IPS DF 6.9 (cell line): Measurements from ENCODE around the gene PLCG1.

ENCODE experiments used
- DNase-seq: peaks from one replicate; pipeline ENCODE4 v3.0.0-alpha.2; 2013; ENCODE audit warnings: low read depth, low spot score
- H3K27ac ChIP-seq: one replicate; pipeline ENCODE4 v1.5.1; 2013; ENCODE audit warnings: low read length, control low read depth
- H3K27me3 ChIP-seq: 2 replicates; pipeline ENCODE4 v1.6.1; 2013; ENCODE audit warnings: mild to moderate bottlenecking, low read length; ENCODE audit not compliant: control insufficient read depth, insufficient read depth
- H3K36me3 ChIP-seq: 2 replicates; pipeline ENCODE4 v1.6.1; 2013; ENCODE audit warnings: low read length; ENCODE audit not compliant: control insufficient read depth, insufficient read depth
- H3K4me1 ChIP-seq: 2 replicates; pipeline ENCODE4 v1.6.1; 2013; ENCODE audit warnings: low read length; ENCODE audit not compliant: control insufficient read depth, insufficient read depth
- H3K4me3 ChIP-seq: 2 replicates; pipeline ENCODE4 v1.5.1; 2013; ENCODE audit warnings: mild to moderate bottlenecking, low read length
- H3K9me3 ChIP-seq: 2 replicates; pipeline ENCODE4 v1.6.1; 2013; ENCODE audit warnings: low read length, inconsistent platforms; ENCODE audit not compliant: control insufficient read depth, insufficient read depth
- WGBS: extraction: QIAGEN DNeasy Blood & Tissue Kit; methylation state at CpG from one replicate; pipeline ENCODE4 v1.1.7; 2013; ENCODE audit warnings: mixed read lengths, missing lambda C conversion rate; ENCODE audit not compliant: insufficient read length, insufficient coverage; 5-methylcytosine and 5-hydroxymethylcytosine counted together

The PLCG1 gene

DNA sequence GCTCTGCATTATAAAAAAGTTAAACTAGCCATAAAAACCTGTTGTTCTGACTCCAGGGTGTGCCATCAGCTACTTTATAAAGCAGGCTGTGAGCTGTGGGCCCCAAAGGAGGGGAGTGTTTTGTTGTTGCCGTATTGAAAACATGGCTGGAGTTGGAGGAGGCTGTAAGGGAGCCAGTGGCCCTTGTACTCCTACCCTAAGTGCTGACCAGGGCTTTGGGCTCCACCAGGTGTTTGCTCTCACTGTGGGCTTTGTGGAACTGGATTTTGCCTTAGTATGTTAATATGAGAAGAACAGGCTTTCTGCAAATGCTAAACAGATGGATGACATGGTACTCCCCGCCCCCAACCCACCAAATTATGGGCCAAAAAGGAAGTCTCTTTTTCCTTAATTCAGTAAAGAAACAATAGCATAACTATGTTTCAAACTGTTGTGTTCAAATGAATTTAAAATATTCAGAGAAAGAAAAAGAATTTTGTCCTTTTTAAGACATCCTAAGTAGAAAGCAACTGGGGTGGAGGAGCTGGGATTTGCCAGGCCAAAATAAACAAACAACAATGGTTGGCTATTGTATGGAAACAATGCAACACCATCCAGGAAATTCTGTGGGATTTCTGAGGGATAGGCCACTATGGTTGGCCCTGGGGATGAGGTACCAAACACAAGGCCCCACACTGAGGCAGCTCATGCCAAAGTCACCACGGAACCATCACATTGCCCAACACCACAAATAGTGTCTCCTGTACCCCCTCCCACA, 63.3 kb downstream of the PLCG1 start:
- WGBS, result no CpG with 5 or more reads among the region's 3 CpGs
- no peaks in the 10 kb centered on the region; the same call in 1 of the 2 replicates for H3K9me3 ChIP-seq
- H3K4me1 ChIP-seq, result 0 out of 2 replicates have a peak, but pooled peaks cover 2% of the 10 kb centered on the region
- no peak overlapping the region for H3K4me3 ChIP-seq
- H3K27ac ChIP-seq, result no peak overlapping the region
- DNase-seq, result no peak
- no peaks in the 10 kb centered on the region for H3K36me3 ChIP-seq
- H3K27me3 ChIP-seq, result no peaks in the 10 kb centered on the region; the same call in 1 of the 2 replicates

DNA sequence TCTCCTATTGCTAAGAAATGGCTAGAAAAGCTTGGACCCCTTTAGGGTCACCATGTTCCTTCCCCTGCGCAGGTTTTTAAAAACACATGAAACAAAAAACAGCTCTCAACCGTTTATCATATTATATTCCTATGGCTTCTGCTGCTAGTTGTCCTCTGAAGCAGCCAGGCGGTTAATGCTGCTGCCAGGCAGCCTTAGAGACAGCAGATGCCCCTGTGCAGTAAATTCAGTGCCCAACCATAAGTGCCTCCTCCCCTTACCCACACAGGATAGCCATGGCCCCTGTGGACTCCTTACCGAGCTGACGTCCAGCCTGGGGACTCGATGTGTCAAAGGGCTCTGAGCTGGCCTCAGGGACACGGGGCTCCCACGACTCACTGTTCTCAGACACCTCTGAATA, 64.4 kb downstream of the PLCG1 start:
- H3K4me3 ChIP-seq, result no peak overlapping the region
- DNase-seq, result no peak
- 0 out of 2 replicates have a peak, but pooled peaks cover 2% of the 10 kb centered on the region for H3K4me1 ChIP-seq
- H3K27ac ChIP-seq, result no peak overlapping the region
- no peaks in the 10 kb centered on the region; the same call in 1 of the 2 replicates for H3K27me3 ChIP-seq
- no peaks in the 10 kb centered on the region; the same call in 1 of the 2 replicates for H3K9me3 ChIP-seq
- H3K36me3 ChIP-seq, result no peaks in the 10 kb centered on the region
- no CpG with 5 or more reads among the region's 8 CpGs for WGBS

DNA sequence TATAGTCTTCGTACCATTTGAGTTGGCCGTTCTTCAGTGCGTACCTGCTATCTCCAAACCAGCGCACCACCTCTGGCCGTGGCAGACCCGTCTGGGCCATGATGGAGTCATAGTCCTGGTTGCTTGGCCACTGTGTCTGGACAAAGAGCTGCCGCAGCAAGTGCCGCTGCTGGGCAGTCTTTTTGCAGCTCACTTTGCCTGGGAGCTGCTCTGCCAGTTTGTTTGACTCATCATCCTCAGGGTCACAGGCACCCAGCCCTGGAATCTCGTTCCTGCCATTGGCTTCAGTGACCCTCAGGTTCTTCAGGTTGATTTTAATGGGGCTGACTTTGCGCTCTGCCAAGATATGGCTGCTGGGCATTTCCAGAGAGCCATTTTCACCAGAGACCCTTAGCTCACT, 65.1 kb downstream of the PLCG1 start:
- no CpG with 5 or more reads among the region's 10 CpGs for WGBS
- no peak overlapping the region for H3K4me3 ChIP-seq
- DNase-seq, result no peak
- no peaks in the 10 kb centered on the region; the same call in 1 of the 2 replicates for H3K27me3 ChIP-seq
- no peaks in the 10 kb centered on the region for H3K36me3 ChIP-seq
- no peak overlapping the region for H3K27ac ChIP-seq
- no peaks in the 10 kb centered on the region; the same call in 1 of the 2 replicates for H3K9me3 ChIP-seq
- 0 out of 2 replicates have a peak, but pooled peaks cover 2% of the 10 kb centered on the region for H3K4me1 ChIP-seq

DNA sequence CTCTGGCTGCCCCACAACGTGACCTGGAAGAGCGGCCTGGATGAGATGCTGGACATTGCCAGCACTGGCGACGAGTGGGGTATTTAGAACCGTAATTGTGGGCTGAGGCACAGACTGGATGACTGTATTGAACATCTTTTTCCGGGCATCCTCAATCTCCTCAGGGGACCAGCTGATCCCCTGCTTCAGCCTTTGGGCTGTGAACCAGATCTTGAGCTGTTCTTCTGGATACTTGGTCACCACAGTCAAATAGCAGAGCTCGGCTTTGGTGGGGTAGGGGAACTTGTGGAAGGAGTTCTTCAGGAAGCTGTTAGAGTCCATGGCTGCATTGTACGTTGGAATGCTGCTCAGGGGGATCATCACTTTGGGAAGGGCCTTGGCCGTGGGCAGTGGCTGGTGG, 66.3 kb downstream of the PLCG1 start:
- Histone ChIP-seq H3K27ac (no peak overlapping the region), H3K9me3 (no peaks in the 10 kb centered on the region; the same call in 1 of the 2 replicates), H3K27me3 (no peaks in the 10 kb centered on the region; the same call in 1 of the 2 replicates), H3K4me3 (no peak overlapping the region), H3K36me3 (no peaks in the 10 kb centered on the region), H3K4me1 (0 out of 2 replicates have a peak, but pooled peaks cover 2% of the 10 kb centered on the region)
- WGBS, result no CpG with 5 or more reads among the region's 9 CpGs
- no peak for DNase-seq

DNA sequence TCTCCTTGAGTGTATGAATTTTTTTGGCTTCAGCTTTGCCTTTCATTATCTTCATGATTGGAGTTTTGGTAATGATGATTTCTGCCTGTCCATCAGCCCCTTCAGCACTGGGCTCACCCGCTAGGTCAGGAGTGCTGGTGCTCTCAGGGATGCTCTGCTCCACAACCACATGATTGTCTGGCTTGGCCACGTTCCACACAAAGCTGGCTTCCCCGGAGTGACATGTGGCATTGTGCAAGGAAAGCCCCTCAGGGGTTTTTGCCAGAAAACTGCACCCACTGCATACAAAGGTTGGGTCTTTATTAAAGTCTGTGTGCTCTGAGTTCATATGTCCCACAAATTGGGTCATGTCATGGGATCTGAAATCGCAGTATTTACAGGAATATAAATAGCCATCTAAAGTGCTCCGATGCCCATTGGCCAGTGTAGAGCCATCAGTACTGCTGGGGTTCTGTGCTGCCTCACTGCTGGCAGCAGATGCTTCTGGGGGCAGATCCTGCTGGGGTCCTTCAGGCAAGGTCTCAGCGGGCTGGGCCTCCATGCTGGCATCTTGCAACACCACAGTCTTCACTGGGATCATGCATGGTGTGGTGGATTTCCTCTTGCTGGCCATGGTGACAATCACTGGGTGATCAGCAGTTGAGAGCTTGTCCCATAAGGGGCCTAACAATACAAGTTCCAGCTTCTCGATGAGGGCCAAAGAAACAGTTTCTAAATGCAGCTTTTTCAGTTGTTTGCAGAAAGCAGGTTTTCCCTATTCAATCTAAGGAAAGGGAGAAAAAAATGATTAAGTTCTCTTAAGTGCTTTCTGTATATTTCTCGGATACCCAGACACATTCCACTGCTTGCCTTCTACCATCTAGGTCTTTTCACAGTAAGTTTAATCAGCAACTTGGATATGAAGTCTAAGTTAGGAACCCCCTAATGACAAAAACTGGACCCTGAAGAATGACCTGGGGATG, 67.2 kb downstream of the PLCG1 start:
- no peak for DNase-seq
- no CpG with 5 or more reads among the region's 8 CpGs for WGBS
- Histone ChIP-seq H3K36me3 (no peaks in the 10 kb centered on the region), H3K4me3 (no peak overlapping the region), H3K9me3 (no peaks in the 10 kb centered on the region; the same call in 1 of the 2 replicates), H3K27ac (no peak overlapping the region), H3K27me3 (no peaks in the 10 kb centered on the region; the same call in 1 of the 2 replicates), H3K4me1 (0 out of 2 replicates have a peak, but pooled peaks cover 2% of the 10 kb centered on the region)

DNA sequence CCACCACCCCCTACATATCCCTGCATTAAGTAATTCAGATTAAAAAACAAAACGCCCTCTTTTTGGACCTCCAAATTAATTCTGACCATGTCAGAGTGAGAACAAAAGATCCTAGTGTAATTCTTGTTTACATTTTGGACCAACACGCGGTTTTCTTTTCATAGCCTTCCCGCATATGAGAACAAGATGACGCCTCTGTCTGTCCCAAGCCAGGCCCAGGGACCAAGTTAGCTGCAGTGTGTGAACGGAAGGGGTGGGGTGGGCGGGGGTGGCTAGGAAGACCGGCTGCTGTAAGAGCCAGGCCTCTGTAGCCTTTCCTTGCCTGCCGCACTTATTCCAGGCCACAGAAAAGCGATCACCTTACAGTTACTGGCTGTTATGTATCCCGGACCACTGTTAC, 68.0 kb downstream of the PLCG1 start:
- no CpG with 5 or more reads among the region's 11 CpGs for WGBS
- H3K4me1 ChIP-seq, result 0 out of 2 replicates have a peak, but pooled peaks cover 2% of the 10 kb centered on the region

DNA sequence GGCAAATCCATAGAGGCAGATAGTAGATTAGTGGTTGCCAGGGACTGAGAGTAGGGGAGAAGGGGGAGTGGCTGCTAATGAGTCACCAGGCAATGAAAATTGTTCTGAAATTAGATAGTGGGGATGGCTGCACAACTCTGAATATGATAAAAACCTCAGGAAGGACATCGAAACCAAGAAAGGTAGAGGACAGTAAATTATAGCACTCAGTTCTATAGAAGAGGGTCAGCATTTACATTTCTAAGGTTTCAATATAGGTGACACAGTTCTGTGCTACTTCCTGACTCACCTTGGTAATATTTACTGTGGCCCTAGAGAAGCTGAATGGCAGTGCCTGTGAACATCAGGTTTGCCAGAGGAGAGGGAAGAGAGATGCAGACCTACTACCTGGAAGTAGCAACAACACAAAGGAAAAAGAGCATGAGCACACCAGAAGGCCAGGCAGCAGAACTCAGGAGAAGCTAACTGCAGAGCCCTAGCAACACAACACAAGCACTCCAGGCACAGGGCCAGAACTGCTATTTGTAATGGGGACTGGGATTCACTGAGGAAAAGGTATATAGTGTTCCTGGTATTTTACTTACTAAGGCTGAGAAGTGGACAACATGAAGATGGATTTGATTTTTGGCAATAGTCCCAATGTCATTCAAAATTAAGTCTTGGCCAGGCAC, 75.9 kb downstream of the PLCG1 start:
- no peak for DNase-seq
- H3K9me3 ChIP-seq, result no peaks in the 10 kb centered on the region
- no CpG with 5 or more reads among the region's 1 CpG for WGBS

More for the DNA sequence above, 68.0 kb downstream of the PLCG1 start:
- no peak overlapping the region for H3K27ac ChIP-seq
- no peak for DNase-seq
- no peaks in the 10 kb centered on the region for H3K36me3 ChIP-seq
- H3K9me3 ChIP-seq, result no peaks in the 10 kb centered on the region
- no peaks in the 10 kb centered on the region; the same call in 1 of the 2 replicates for H3K27me3 ChIP-seq
- H3K4me3 ChIP-seq, result no peak overlapping the region

DNA sequence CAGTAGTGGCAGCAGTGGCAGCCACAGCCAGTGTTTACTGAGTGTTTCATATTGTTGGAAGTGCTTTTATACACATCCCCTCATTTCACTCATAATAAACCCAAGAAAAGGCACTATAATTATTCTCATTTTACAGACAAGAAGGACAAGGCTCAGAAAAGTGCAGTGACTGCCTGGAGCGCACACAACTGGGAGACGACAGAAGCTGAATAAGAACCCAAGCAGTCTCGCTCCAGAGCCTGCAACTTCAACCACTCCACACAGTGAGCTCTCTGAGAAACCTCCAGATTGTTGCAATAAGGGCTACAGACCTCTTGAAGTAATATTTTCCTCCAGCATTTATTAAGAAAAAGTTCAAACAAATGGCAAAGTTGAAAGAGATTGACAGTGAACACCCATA, 76.9 kb downstream of the PLCG1 start:
- no peak for DNase-seq
- no peaks in the 10 kb centered on the region for H3K4me1 ChIP-seq
- no peak overlapping the region for H3K27ac ChIP-seq
- no peak overlapping the region for H3K4me3 ChIP-seq
- H3K27me3 ChIP-seq, result no peaks in the 10 kb centered on the region
- H3K36me3 ChIP-seq, result no peaks in the 10 kb centered on the region
- no peaks in the 10 kb centered on the region for H3K9me3 ChIP-seq
- WGBS, result no CpG with 5 or more reads among the region's 3 CpGs

More for the DNA sequence above, 75.9 kb downstream of the PLCG1 start:
- no peaks in the 10 kb centered on the region for H3K4me1 ChIP-seq
- no peaks in the 10 kb centered on the region for H3K36me3 ChIP-seq
- H3K4me3 ChIP-seq, result no peak overlapping the region
- H3K27ac ChIP-seq, result no peak overlapping the region
- no peaks in the 10 kb centered on the region for H3K27me3 ChIP-seq

DNA sequence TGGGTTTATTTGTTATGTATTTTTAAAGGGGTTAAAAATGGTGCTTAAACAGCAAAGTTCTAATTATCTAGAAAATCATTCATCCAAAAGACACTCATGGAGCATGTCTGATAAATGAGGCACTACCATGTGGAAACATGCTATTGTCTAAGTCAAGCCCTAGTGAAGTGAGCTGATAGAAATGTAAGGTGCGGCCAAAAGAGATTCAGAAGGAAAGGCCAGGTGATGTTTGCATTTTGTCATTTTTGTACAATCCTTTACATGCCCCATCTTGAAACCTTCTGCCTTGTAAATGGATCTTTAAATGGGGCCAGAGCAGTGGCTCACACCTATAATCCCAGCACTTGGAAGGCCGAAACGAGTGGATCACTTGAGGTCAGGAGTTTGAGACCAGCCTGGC, 77.3 kb downstream of the PLCG1 start:
- H3K27ac ChIP-seq, result no peak overlapping the region
- H3K36me3 ChIP-seq, result no peaks in the 10 kb centered on the region
- WGBS, result no CpG with 5 or more reads among the region's 3 CpGs
- no peak for DNase-seq
- no peak overlapping the region for H3K4me3 ChIP-seq
- no peaks in the 10 kb centered on the region for H3K27me3 ChIP-seq
- no peaks in the 10 kb centered on the region for H3K4me1 ChIP-seq
- H3K9me3 ChIP-seq, result no peaks in the 10 kb centered on the region

DNA sequence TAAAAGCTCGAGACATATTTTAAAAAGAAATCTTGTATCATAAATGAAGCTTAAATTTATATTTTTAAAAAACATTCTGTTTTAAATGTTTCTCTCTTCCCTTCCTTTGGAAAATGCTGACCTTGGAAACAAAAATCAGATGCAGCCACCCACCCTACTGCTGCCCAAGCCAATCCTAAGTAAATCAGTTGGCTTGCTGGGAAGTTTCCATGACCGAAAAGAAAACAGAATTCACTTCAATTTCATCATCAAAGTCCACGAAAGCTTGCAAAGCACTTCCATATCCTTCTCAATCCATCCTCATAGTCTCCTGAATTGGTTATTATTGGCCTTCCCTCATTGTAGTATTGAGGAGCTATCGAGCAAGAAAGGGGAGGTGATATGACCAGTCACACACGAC, 80.1 kb downstream of the PLCG1 start:
- no CpG with 5 or more reads among the region's 5 CpGs for WGBS
- Histone ChIP-seq H3K36me3 (no peaks in the 10 kb centered on the region), H3K4me3 (no peak overlapping the region)

More for the DNA sequence above, 80.1 kb downstream of the PLCG1 start:
- Histone ChIP-seq H3K4me1 (no peaks in the 10 kb centered on the region), H3K9me3 (no peaks in the 10 kb centered on the region), H3K27me3 (no peaks in the 10 kb centered on the region), H3K27ac (no peak overlapping the region)
- no peak for DNase-seq
